ENCODE results near the gene GPC6.

GPC6 gene

DNA sequence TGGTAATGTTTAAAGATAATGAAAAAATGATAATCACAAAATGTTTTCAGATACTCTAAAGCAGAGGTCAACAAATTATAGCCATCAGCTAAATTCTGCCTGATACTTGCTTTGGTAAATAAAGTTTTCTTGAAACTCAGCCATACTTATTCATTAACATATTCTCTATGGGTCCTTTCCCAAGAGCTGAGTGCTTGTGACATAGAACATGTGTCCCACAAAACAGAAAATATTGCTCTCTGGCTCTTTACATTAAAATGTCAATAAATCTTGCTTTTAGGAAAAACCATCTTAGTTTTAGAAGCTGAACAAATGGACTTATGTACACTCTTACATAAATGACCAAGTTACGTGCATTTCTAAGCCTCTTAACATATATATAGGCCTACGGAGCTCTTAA lies 945.8 kb downstream of the GPC6 start:
- no peak overlapping the region for H3K9ac ChIP-seq (ENCODE audit: low read length)
- no peaks in the 10 kb centered on the region for H3K27me3 ChIP-seq (ENCODE audit: insufficient read depth, low read length)
- H3K9me2 ChIP-seq (ENCODE audit: low read depth, low read length): no peaks in the 10 kb centered on the region
- H3K4me3 ChIP-seq (ENCODE audit: low read depth, low read length, poor library complexity, severe bottlenecking): no peak overlapping the region
- no peak overlapping the region for H2AFZ ChIP-seq (ENCODE audit: low read length)
- H3K4me2 ChIP-seq (ENCODE audit: low read length): no peak overlapping the region
- H3K4me1 ChIP-seq (ENCODE audit: insufficient read depth, low read length, severe bottlenecking): no peaks in the 10 kb centered on the region
- no peaks in the 10 kb centered on the region for H3K9me3 ChIP-seq (ENCODE audit: low read length)
- no peaks in the 10 kb centered on the region for H3K79me2 ChIP-seq (ENCODE audit: insufficient read depth, low read length)
- no peaks in the 10 kb centered on the region for H3K36me3 ChIP-seq (ENCODE audit: insufficient read depth, low read length)
- no peaks in the 10 kb centered on the region for H3F3A ChIP-seq (ENCODE audit: insufficient read depth, low read length)
- no peaks in the 10 kb centered on the region for H4K20me1 ChIP-seq (ENCODE audit: insufficient read depth, low read length)
- H3K27ac ChIP-seq (ENCODE audit: low read depth, low read length, poor library complexity, severe bottlenecking): no peak overlapping the region
- no peak for TF ChIP-seq EZH2 (IDR thresholded peaks at IDR 0.05; ENCODE audit: borderline replicate concordance, low read length)
- TF ChIP-seq, protein P1, sequence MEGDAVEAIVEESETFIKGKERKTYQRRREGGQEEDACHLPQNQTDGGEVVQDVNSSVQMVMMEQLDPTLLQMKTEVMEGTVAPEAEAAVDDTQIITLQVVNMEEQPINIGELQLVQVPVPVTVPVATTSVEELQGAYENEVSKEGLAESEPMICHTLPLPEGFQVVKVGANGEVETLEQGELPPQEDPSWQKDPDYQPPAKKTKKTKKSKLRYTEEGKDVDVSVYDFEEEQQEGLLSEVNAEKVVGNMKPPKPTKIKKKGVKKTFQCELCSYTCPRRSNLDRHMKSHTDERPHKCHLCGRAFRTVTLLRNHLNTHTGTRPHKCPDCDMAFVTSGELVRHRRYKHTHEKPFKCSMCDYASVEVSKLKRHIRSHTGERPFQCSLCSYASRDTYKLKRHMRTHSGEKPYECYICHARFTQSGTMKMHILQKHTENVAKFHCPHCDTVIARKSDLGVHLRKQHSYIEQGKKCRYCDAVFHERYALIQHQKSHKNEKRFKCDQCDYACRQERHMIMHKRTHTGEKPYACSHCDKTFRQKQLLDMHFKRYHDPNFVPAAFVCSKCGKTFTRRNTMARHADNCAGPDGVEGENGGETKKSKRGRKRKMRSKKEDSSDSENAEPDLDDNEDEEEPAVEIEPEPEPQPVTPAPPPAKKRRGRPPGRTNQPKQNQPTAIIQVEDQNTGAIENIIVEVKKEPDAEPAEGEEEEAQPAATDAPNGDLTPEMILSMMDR (IDR thresholded peaks at IDR 0.05; ENCODE audit: low read length): no peak

DNA sequence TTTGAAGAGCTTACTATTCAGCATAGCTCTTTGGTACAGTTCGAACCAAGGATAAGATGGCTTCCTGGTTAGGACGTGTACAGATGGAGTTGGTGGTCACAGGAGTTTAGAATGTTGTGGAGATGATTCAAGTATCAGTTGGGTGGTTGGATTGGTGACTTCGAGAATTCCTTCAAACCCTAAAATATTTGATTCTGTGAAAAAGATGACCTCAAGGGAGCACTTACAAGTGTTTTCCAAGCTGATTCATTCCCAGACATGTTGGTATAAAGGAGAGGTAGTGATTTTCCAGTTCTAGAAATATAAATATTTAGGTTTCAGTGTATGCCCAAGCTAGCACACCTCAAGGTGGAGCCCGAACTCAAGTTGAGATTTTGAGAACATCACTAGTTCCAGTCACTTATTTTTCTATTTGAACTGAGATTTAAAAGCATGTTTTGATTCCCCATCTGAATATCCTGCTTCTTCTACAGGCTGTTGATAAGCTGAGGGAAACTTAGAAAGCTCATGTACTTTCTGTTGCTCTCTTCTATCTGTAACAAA lies 946.8 kb downstream of the GPC6 start:
- no peaks in the 10 kb centered on the region for H3F3A ChIP-seq (ENCODE audit: insufficient read depth, low read length)
- H3K9me2 ChIP-seq (ENCODE audit: low read depth, low read length): no peaks in the 10 kb centered on the region
- H3K9me3 ChIP-seq (ENCODE audit: low read length): no peaks in the 10 kb centered on the region
- TF ChIP-seq, protein P1 (IDR thresholded peaks at IDR 0.05; ENCODE audit: low read length): peak; percentile 5; the same call in 1 of the 2 replicates
- TF ChIP-seq EZH2 (IDR thresholded peaks at IDR 0.05; ENCODE audit: borderline replicate concordance, low read length): no peak
- no peaks in the 10 kb centered on the region for H3K4me1 ChIP-seq (ENCODE audit: insufficient read depth, low read length, severe bottlenecking)
- H3K27me3 ChIP-seq (ENCODE audit: insufficient read depth, low read length): no peaks in the 10 kb centered on the region
- H4K20me1 ChIP-seq (ENCODE audit: insufficient read depth, low read length): no peaks in the 10 kb centered on the region
- H3K9ac ChIP-seq (ENCODE audit: low read length): no peak overlapping the region
- no peak overlapping the region for H3K4me2 ChIP-seq (ENCODE audit: low read length)
- no peak overlapping the region for H2AFZ ChIP-seq (ENCODE audit: low read length)
- no peaks in the 10 kb centered on the region for H3K79me2 ChIP-seq (ENCODE audit: insufficient read depth, low read length)
- no peak overlapping the region for H3K27ac ChIP-seq (ENCODE audit: low read depth, low read length, poor library complexity, severe bottlenecking)
- H3K4me3 ChIP-seq (ENCODE audit: low read depth, low read length, poor library complexity, severe bottlenecking): no peak overlapping the region
- no peaks in the 10 kb centered on the region for H3K36me3 ChIP-seq (ENCODE audit: insufficient read depth, low read length)

GRCh38 chr13:94174009-94174408 lies 947.4 kb downstream of the GPC6 start:
- TF ChIP-seq EZH2 (IDR thresholded peaks at IDR 0.05; ENCODE audit: borderline replicate concordance, low read length): no peak
- TF ChIP-seq, protein P1 (IDR thresholded peaks at IDR 0.05; ENCODE audit: low read length): no peak
- no peak overlapping the region for H3K4me3 ChIP-seq (ENCODE audit: low read depth, low read length, poor library complexity, severe bottlenecking)
- no peaks in the 10 kb centered on the region for H3K27me3 ChIP-seq (ENCODE audit: insufficient read depth, low read length)
- no peaks in the 10 kb centered on the region for H3K79me2 ChIP-seq (ENCODE audit: insufficient read depth, low read length)
- H3K9me2 ChIP-seq (ENCODE audit: low read depth, low read length): no peaks in the 10 kb centered on the region
- H3K27ac ChIP-seq (ENCODE audit: low read depth, low read length, poor library complexity, severe bottlenecking): no peak overlapping the region
- no peaks in the 10 kb centered on the region for H4K20me1 ChIP-seq (ENCODE audit: insufficient read depth, low read length)
- H3F3A ChIP-seq (ENCODE audit: insufficient read depth, low read length): no peaks in the 10 kb centered on the region
- no peak overlapping the region for H3K4me2 ChIP-seq (ENCODE audit: low read length)
- no peak overlapping the region for H3K9ac ChIP-seq (ENCODE audit: low read length)
- no peaks in the 10 kb centered on the region for H3K36me3 ChIP-seq (ENCODE audit: insufficient read depth, low read length)
- no peaks in the 10 kb centered on the region for H3K9me3 ChIP-seq (ENCODE audit: low read length)
- H2AFZ ChIP-seq (ENCODE audit: low read length): no peak overlapping the region
- H3K4me1 ChIP-seq (ENCODE audit: insufficient read depth, low read length, severe bottlenecking): no peaks in the 10 kb centered on the region

Data from OCI-LY1 (cell line).